ENCODE data around the gene ACTR8.

DNA sequence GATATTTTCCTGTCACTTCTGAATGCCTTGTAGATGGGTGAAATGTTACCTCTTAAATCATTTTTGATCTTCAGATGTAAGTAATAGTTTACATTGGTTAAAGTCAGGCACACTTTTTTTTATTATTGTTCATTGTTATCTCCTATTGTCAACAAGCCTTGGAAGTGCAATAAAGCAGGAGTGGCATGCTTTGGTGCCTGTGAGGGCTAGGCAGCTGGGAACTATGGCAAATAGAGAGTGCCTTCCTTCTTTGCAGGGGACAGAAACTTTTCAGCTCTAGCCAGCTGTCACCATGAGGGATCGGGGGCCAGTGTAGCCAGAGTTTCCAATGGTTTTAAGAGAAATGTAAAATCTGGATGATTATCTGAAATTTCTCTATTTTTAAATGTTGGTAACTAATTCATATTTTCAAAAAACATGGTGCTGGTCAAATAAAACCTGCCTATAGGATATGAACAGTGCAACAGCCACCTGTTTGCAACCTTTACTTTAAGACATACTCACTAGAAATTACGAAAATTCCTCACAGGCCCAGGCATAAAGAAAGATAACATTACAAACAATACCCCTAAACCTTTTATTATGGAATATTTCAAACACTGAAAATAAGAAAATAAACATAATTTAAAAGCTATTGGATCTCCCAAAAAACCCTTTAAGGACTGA, 18.8 kb upstream of the ACTR8 start:
- TF ChIP-seq, protein P1, sequence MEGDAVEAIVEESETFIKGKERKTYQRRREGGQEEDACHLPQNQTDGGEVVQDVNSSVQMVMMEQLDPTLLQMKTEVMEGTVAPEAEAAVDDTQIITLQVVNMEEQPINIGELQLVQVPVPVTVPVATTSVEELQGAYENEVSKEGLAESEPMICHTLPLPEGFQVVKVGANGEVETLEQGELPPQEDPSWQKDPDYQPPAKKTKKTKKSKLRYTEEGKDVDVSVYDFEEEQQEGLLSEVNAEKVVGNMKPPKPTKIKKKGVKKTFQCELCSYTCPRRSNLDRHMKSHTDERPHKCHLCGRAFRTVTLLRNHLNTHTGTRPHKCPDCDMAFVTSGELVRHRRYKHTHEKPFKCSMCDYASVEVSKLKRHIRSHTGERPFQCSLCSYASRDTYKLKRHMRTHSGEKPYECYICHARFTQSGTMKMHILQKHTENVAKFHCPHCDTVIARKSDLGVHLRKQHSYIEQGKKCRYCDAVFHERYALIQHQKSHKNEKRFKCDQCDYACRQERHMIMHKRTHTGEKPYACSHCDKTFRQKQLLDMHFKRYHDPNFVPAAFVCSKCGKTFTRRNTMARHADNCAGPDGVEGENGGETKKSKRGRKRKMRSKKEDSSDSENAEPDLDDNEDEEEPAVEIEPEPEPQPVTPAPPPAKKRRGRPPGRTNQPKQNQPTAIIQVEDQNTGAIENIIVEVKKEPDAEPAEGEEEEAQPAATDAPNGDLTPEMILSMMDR (IDR thresholded peaks at IDR 0.05): no peak
- TF ChIP-seq POLR2A (IDR thresholded peaks at IDR 0.05): no peak

Measured in body of pancreas (tissue), 4 donors.